ENCODE results near the gene PACRG.
"Not testable (repeated sequence)": the region's sequence is repeated elsewhere in the genome, so short reads cannot be mapped to it uniquely, and the experiment has no call there.

PACRG gene

GRCh38 chr6:163313981-163314380, 586.2 kb downstream of the PACRG start:
- Histone ChIP-seq H2AFZ (ENCODE audit: low read depth) (no peak overlapping the region), H4K20me1 (ENCODE audit: insufficient read depth) (no peaks in the 10 kb centered on the region), H3K4me3 (IDR thresholded peaks at IDR 0.05; ENCODE audit: insufficient read depth, low read depth, low read length) (no peak overlapping the region), H3K27ac (no peak overlapping the region), H3K9ac (no peak overlapping the region), H3K4me1 (ENCODE audit: low read depth, poor library complexity, severe bottlenecking) (no peaks in the 10 kb centered on the region), H3K36me3 (ENCODE audit: insufficient read depth) (no peaks in the 10 kb centered on the region), H3K4me2 (no peak overlapping the region), H3K79me2 (ENCODE audit: insufficient read depth, low read depth) (no peaks in the 10 kb centered on the region), H3K27me3 (ENCODE audit: insufficient read depth, low read depth) (no peaks in the 10 kb centered on the region)
- TF ChIP-seq, protein P1, sequence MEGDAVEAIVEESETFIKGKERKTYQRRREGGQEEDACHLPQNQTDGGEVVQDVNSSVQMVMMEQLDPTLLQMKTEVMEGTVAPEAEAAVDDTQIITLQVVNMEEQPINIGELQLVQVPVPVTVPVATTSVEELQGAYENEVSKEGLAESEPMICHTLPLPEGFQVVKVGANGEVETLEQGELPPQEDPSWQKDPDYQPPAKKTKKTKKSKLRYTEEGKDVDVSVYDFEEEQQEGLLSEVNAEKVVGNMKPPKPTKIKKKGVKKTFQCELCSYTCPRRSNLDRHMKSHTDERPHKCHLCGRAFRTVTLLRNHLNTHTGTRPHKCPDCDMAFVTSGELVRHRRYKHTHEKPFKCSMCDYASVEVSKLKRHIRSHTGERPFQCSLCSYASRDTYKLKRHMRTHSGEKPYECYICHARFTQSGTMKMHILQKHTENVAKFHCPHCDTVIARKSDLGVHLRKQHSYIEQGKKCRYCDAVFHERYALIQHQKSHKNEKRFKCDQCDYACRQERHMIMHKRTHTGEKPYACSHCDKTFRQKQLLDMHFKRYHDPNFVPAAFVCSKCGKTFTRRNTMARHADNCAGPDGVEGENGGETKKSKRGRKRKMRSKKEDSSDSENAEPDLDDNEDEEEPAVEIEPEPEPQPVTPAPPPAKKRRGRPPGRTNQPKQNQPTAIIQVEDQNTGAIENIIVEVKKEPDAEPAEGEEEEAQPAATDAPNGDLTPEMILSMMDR (conservative IDR thresholded peaks at IDR 0.05; ENCODE audit: low read depth, low read length) = no peak

DNA sequence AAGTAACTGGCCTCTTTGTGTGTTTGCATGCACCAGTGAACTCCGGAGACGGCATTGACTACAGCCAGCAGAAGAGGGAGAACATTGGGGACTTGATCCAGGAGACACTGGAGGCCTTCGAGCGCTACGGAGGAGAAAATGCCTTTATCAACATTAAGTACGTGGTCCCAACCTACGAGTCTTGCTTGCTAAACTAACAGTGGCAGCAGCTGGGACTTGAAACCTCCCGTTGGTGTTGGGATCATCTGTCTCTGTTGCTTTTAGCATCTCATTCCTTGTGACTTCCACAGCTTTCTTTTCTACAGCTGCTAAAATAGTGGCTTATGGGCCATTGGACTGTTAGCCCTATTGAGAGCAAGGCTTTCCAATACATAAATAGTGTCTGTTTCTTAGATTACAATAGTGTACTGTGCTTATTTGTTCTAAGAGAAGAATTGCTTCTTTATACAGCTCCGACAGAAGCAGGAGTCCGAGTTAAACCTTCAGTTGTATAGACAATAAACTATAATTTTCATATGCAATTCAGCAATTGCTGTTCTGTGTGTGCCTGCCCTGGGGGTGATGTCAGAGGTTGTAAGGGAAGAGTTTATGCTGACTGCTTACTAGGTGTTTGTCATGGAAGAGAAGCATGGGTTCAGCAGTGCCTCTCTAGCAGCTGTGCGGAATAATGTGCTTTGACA, 587.2 kb downstream of the PACRG start:
- no peaks in the 10 kb centered on the region for H3K27me3 ChIP-seq (ENCODE audit: insufficient read depth, low read depth)
- no peak overlapping the region for H3K4me2 ChIP-seq
- no peaks in the 10 kb centered on the region for H3K79me2 ChIP-seq (ENCODE audit: insufficient read depth, low read depth)
- H3K4me3 ChIP-seq (IDR thresholded peaks at IDR 0.05; ENCODE audit: insufficient read depth, low read depth, low read length) = no peak overlapping the region
- no peak overlapping the region for H3K27ac ChIP-seq
- TF ChIP-seq, protein P1 (conservative IDR thresholded peaks at IDR 0.05; ENCODE audit: low read depth, low read length) = no peak
- H4K20me1 ChIP-seq (ENCODE audit: insufficient read depth) = no peaks in the 10 kb centered on the region
- no peak overlapping the region for H2AFZ ChIP-seq (ENCODE audit: low read depth)
- no peak overlapping the region for H3K9ac ChIP-seq
- H3K4me1 ChIP-seq (ENCODE audit: low read depth, poor library complexity, severe bottlenecking) = no peaks in the 10 kb centered on the region
- H3K36me3 ChIP-seq (ENCODE audit: insufficient read depth) = no peaks in the 10 kb centered on the region

DNA sequence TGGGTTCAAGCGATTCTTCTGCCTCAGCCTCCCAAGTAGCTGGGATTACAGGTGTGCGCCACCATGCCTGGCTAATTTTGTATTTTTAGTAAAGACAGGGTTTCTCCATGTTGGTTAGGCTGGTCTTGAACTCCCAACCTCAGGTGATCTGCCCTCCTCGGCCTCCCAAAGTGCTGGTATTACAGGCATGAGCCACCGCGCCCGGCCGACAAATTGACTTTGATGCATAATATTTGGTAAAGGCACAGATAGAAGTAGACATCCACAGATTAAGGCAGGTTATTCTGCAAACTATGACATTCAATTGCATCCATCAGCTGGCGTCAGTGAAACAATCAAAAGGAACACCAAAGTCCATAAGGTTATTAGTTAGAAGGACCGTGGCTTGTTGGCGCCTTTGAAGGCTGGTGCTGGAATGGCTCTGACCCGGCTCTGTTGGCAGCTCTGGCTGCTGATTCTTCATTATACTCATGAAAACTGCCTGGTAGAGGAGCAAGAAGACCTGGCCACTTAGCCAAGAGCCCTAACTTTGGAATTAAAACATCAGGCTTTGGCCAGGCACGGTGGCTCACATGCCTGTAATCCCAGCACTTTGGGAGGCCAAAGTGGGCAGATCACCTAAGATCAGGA, 589.2 kb downstream of the PACRG start:
- H3K36me3 ChIP-seq (ENCODE audit: insufficient read depth); H3K27ac ChIP-seq; H2AFZ ChIP-seq (ENCODE audit: low read depth); H3K4me2 ChIP-seq; H3K27me3 ChIP-seq (ENCODE audit: insufficient read depth, low read depth); H3K4me1 ChIP-seq (ENCODE audit: low read depth, poor library complexity, severe bottlenecking); H3K79me2 ChIP-seq (ENCODE audit: insufficient read depth, low read depth); H3K9ac ChIP-seq; H3K4me3 ChIP-seq (IDR thresholded peaks at IDR 0.05; ENCODE audit: insufficient read depth, low read depth, low read length); H4K20me1 ChIP-seq (ENCODE audit: insufficient read depth): not testable (repeated sequence)

DNA sequence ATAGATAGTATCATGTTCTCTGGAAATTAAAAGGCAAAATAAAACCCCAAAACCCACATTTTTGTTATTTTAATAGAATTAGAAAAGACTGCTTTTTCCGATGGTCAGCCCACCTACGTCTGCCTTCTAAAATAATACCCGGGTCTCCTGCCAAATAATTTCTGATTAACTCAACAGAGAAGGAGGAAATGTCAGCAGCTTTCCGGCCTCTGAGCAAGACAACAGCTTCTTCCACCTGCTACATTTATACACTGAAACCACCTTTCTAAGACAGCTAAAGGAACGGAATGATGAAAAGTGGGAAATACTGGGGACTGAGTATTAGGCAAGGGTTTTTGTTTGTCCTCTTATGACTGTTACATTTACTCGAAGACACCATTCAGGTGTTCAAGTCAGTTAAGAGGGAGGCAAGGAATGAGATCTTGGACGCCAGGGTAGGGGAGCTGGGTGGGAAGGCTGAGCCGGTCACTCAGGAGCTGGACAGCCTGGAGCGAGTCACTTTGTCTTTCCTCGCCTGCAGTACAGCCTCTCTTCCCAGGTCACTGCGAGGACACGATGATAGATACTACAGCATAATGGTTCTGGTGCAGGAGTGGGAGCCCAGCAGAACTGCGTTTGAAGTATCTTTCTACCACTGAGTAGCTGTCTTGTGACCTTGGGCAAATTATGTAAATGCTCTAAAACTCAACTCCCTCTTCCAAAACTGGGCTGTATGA, 590.5 kb downstream of the PACRG start:
- TF ChIP-seq, protein P1 (conservative IDR thresholded peaks at IDR 0.05; ENCODE audit: low read depth, low read length) = no peak
- H3K27me3 ChIP-seq (ENCODE audit: insufficient read depth, low read depth) = no peaks in the 10 kb centered on the region
- no peaks in the 10 kb centered on the region for H3K36me3 ChIP-seq (ENCODE audit: insufficient read depth)
- no peaks in the 10 kb centered on the region for H4K20me1 ChIP-seq (ENCODE audit: insufficient read depth)
- H3K4me3 ChIP-seq (IDR thresholded peaks at IDR 0.05; ENCODE audit: insufficient read depth, low read depth, low read length) = no peak overlapping the region
- H3K27ac ChIP-seq = no peak overlapping the region
- H3K9ac ChIP-seq = no peak overlapping the region
- no peaks in the 10 kb centered on the region for H3K4me1 ChIP-seq (ENCODE audit: low read depth, poor library complexity, severe bottlenecking)
- no peak overlapping the region for H2AFZ ChIP-seq (ENCODE audit: low read depth)
- H3K4me2 ChIP-seq = no peak overlapping the region
- H3K79me2 ChIP-seq (ENCODE audit: insufficient read depth, low read depth) = no peaks in the 10 kb centered on the region
